ENCODE measurements around the gene TBC1D14. TPM values are rescaled to one million over a fixed set of nuclear protein-coding genes. Genes with fewer than 3 reads are reported as not detected.
A peak's percentile ranks its signal among the peaks of the same experiment; 100 is the strongest.

TBC1D14 gene
- total RNA-seq, 3 donors from 2014 or later (not counting 1 experiment from before 2014, with no cell fraction given), result 36.0 to 54.7 (median 53.2) TPM

DNA sequence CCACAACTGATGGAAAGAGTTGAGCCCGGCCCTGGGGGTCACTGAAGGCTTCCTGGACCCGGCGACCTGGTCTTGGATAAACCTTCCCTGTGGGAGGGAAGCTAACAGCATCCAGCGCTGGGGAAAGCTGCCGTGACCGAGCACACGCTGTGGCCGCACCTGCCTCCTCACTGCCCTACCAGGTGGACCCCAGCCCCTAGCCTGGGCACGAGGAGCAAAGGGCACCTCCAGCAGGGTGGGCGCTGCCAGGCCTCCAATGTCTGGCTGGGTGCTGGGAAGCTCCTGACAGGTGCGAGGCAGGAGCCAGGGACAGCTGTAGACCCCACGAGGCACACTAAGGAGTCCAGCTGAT, 141.5 kb downstream of the TBC1D14 start:
- Histone ChIP-seq H3K9me3 (ENCODE audit: control insufficient read depth, insufficient read depth, low read length) (no peaks in the 10 kb centered on the region), H3K4me3 (ENCODE audit: low read length) (no peak overlapping the region), H3K27me3 (ENCODE audit: control insufficient read depth, insufficient read depth, low read length) (no peaks in the 10 kb centered on the region), H3K4me1 (ENCODE audit: control insufficient read depth, insufficient read depth, low read length) (peaks cover 33% of the 10 kb centered on the region), H3K36me3 (ENCODE audit: control insufficient read depth, insufficient read depth, low read length) (peaks cover 29% of the 10 kb centered on the region), H3K27ac (ENCODE audit: low read length) (no peak overlapping the region)
- TF ChIP-seq, protein P1, sequence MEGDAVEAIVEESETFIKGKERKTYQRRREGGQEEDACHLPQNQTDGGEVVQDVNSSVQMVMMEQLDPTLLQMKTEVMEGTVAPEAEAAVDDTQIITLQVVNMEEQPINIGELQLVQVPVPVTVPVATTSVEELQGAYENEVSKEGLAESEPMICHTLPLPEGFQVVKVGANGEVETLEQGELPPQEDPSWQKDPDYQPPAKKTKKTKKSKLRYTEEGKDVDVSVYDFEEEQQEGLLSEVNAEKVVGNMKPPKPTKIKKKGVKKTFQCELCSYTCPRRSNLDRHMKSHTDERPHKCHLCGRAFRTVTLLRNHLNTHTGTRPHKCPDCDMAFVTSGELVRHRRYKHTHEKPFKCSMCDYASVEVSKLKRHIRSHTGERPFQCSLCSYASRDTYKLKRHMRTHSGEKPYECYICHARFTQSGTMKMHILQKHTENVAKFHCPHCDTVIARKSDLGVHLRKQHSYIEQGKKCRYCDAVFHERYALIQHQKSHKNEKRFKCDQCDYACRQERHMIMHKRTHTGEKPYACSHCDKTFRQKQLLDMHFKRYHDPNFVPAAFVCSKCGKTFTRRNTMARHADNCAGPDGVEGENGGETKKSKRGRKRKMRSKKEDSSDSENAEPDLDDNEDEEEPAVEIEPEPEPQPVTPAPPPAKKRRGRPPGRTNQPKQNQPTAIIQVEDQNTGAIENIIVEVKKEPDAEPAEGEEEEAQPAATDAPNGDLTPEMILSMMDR (IDR thresholded peaks at IDR 0.05), result no peak
- Mint-ChIP-seq H3K4me1 (peaks cover 30 to 52% of the 10 kb centered on the region in 2 donors), H3K36me3 (peaks cover 7% of the 10 kb centered on the region), H3K9me3 (no peaks in the 10 kb centered on the region), H3K4me3 (no peak overlapping the region), H3K27me3 (ENCODE audit: low read depth in 2 of 2) (no peaks in the 10 kb centered on the region), H3K27ac (no peak overlapping the region)
- ATAC-seq, result no peak
- DNase-seq, result no peak
- WGBS (ENCODE audit: insufficient coverage), result 97% methylated on average over 12 of the region's 12 CpGs
- intact Hi-C loops (cut with micrococcal nuclease), result no loop called here

DNA sequence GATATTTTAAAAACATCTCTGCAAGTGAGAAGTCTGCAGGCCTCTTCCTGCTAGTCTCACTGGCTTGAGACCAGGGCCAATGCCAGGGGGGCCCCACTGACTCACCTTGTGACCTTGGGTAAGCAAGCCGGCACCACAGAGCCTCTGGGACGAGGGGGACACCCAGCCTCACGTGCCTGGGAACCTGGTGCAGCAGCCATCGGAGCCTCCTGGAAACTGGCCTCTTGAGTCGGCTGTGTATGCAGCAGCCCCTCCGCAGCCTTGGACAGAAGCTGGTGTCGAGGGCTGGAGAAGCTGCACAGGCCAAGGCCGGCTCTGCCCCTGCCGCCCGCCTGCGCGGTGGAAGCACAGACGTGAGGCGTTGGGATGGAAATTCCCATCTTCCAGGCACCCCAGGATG, 142.3 kb downstream of the TBC1D14 start:
- H3K4me1 Mint-ChIP-seq, result peaks cover 23 to 44% of the 10 kb centered on the region in 2 donors
- TF ChIP-seq, protein P1 (IDR thresholded peaks at IDR 0.05), result no peak
- peaks cover 25% of the 10 kb centered on the region for H3K4me1 ChIP-seq (ENCODE audit: control insufficient read depth, insufficient read depth, low read length)
- no peak overlapping the region for H3K27ac Mint-ChIP-seq
- H3K36me3 Mint-ChIP-seq, result peaks cover 7% of the 10 kb centered on the region
- H3K27me3 Mint-ChIP-seq (ENCODE audit: low read depth in 2 of 2), result no peaks in the 10 kb centered on the region
- 94% methylated on average over 14 of the region's 14 CpGs for WGBS (ENCODE audit: insufficient coverage)
- H3K9me3 ChIP-seq (ENCODE audit: control insufficient read depth, insufficient read depth, low read length), result no peaks in the 10 kb centered on the region
- H3K9me3 Mint-ChIP-seq, result no peaks in the 10 kb centered on the region
- peaks cover 37% of the 10 kb centered on the region for H3K36me3 ChIP-seq (ENCODE audit: control insufficient read depth, insufficient read depth, low read length)
- no peak overlapping the region for H3K4me3 Mint-ChIP-seq
- DNase-seq (no peak), ATAC-seq (no peak)
- no peak overlapping the region for H3K27ac ChIP-seq (ENCODE audit: low read length)
- intact Hi-C loops (cut with micrococcal nuclease), result no loop called here
- H3K4me3 ChIP-seq (ENCODE audit: low read length), result no peak overlapping the region
- no peaks in the 10 kb centered on the region for H3K27me3 ChIP-seq (ENCODE audit: control insufficient read depth, insufficient read depth, low read length)

GRCh38 chr4:7052313-7052712, 142.7 kb downstream of the TBC1D14 start:
- H3K9me3 Mint-ChIP-seq, result no peaks in the 10 kb centered on the region
- H3K9me3 ChIP-seq (ENCODE audit: control insufficient read depth, insufficient read depth, low read length), result no peaks in the 10 kb centered on the region
- H3K27me3 Mint-ChIP-seq (ENCODE audit: low read depth in 2 of 2), result no peaks in the 10 kb centered on the region
- H3K4me1 ChIP-seq (ENCODE audit: control insufficient read depth, insufficient read depth, low read length), result peaks cover 22% of the 10 kb centered on the region
- WGBS (ENCODE audit: insufficient coverage), result 89% methylated on average over 14 of the region's 14 CpGs
- peaks cover 19 to 40% of the 10 kb centered on the region in 2 donors for H3K4me1 Mint-ChIP-seq
- no peak overlapping the region for H3K4me3 Mint-ChIP-seq
- H3K27me3 ChIP-seq (ENCODE audit: control insufficient read depth, insufficient read depth, low read length), result no peaks in the 10 kb centered on the region
- no peak overlapping the region for H3K4me3 ChIP-seq (ENCODE audit: low read length)
- DNase-seq (no peak), ATAC-seq (no peak)
- TF ChIP-seq, protein P1 (IDR thresholded peaks at IDR 0.05), result no peak
- intact Hi-C loops (cut with micrococcal nuclease), result no loop called here
- H3K36me3 Mint-ChIP-seq, result peaks cover 7% of the 10 kb centered on the region
- H3K27ac Mint-ChIP-seq, result peak overlapping the region in 1 of 2 donors; percentile 72
- no peak overlapping the region for H3K27ac ChIP-seq (ENCODE audit: low read length)
- peaks cover 38% of the 10 kb centered on the region for H3K36me3 ChIP-seq (ENCODE audit: control insufficient read depth, insufficient read depth, low read length)

Measured in natural killer cell (primary cell).